Tibial artery (tissue), 4 donors: ENCODE measurements around the gene SHC1.

Experiments used
- DNase-seq, 2 donors: peaks; one replicate each; pipeline ENCODE4 v3.0.0-alpha.2; 2019
- H3K27ac ChIP-seq, 2 donors: fragments of 200-600 bp; sonication (generic) in 1 of 2; 1 replicate in 1 of 2; 2 replicates in 1 of 2; pipeline ENCODE4 v1.5.1; 2018 to 2019; ENCODE audit warnings: mild to moderate bottlenecking in 1 of 2
- H3K27me3 ChIP-seq, 2 donors: fragments of 200-600 bp; sonication (generic) in 1 of 2; one replicate each; pipeline versions ENCODE4 v1.5.1 to v1.6.0; 2016 to 2019
- H3K36me3 ChIP-seq, 3 donors: fragments of 200-600 bp; sonication (generic) in 2 of 3; one replicate each; pipeline ENCODE4 v1.5.1; 2016 to 2019; ENCODE audit warnings: mild to moderate bottlenecking in 2 of 3
- H3K4me1 ChIP-seq, 4 donors: fragments of 200-600 bp; sonication (generic) in 2 of 4; 1 replicate in 3 of 4; 2 replicates in 1 of 4; pipeline ENCODE4 v1.5.1; 2016 to 2019
- H3K4me3 ChIP-seq, 2 donors: fragments of 200-600 bp; sonication (generic) in 1 of 2; 1 replicate in 1 of 2; 2 replicates in 1 of 2; pipeline ENCODE4 v1.5.1; 2018 to 2019; ENCODE audit warnings: mild to moderate bottlenecking in 2 of 2
- H3K9me3 ChIP-seq, 3 donors: fragments of 200-600 bp; sonication (generic) in 1 of 3; one replicate each; pipeline ENCODE4 v1.5.1; 2016 to 2019
- intact Hi-C: fragments of 100-400 bp; cut with DNase I; formaldehyde crosslinking; loops from one replicate; pipeline ENCODE4 v1.15.0; 2023; ENCODE audit warnings: low total_unique reads
- TF ChIP-seq, protein P1 (sequence below), 2 experiments: fragments of 200-600 bp in 1 of 2; fragments of 450-650 bp in 1 of 2; IDR thresholded peaks; one replicate each; pipeline ENCODE4 v1.5.1; 2017 to 2019; ENCODE audit warnings: antibody characterized with exemption in 2 of 2, mild to moderate bottlenecking in 1 of 2, moderate library complexity in 1 of 2

Gene SHC1

DNA sequence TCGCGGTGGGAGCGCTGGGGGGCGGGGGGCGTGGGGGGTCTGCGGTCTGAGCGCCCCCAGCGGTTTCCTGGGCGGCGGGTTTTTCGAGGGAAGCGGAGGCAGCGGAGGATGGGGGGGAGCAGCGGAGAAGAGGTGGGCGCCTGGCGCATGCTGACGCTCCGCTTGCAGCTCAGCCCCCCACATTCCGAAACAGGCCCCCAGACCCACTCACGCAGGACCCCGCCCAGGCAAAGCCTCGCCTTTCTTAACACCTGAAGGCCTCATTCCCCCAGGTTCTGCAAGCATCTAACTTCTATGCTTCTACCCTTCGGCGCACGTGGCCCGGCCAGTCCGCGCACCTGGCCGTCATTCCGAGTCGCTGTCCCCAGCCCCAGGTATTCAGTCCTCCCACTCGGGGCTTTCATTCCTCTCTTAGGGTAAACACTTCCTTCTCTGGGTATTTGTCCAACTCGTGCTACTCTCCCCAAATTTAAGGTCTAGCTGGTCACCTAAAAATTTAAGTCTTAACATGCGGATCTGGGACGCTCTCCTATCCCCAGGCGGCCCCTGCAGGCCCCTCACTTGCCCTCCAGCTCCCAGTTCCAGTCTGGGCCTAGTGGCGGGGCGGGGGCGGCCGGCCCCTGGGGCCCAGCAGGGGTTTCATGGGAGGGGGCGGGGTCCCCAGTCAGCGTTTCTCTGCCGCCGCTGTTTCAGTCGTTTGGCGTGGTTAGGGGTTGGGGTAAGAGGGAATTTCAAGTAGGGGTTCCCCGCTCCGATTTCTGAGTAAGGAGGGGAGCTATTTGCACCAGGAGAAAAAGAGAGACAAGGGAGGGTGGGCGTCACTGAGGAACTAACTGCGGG is 29.2 kb upstream of the SHC1 start:
- H3K9me3 ChIP-seq, result no peaks in the 10 kb centered on the region
- H3K27ac ChIP-seq, result peak overlapping the region; percentile 95 to 96
- TF ChIP-seq, protein P1, sequence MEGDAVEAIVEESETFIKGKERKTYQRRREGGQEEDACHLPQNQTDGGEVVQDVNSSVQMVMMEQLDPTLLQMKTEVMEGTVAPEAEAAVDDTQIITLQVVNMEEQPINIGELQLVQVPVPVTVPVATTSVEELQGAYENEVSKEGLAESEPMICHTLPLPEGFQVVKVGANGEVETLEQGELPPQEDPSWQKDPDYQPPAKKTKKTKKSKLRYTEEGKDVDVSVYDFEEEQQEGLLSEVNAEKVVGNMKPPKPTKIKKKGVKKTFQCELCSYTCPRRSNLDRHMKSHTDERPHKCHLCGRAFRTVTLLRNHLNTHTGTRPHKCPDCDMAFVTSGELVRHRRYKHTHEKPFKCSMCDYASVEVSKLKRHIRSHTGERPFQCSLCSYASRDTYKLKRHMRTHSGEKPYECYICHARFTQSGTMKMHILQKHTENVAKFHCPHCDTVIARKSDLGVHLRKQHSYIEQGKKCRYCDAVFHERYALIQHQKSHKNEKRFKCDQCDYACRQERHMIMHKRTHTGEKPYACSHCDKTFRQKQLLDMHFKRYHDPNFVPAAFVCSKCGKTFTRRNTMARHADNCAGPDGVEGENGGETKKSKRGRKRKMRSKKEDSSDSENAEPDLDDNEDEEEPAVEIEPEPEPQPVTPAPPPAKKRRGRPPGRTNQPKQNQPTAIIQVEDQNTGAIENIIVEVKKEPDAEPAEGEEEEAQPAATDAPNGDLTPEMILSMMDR (IDR thresholded peaks at IDR 0.05), result no peak
- peak overlapping the region; percentile 87 to 96 for H3K4me3 ChIP-seq
- H3K36me3 ChIP-seq, result no peaks in the 10 kb centered on the region
- DNase-seq, result peak in 1 of 2 donors; percentile 70
- no peaks in the 10 kb centered on the region for H3K27me3 ChIP-seq
- H3K4me1 ChIP-seq, result peaks cover 0 to 32% (median 26%) of the 10 kb centered on the region in 4 donors
- intact Hi-C loops, result loop anchor here (5.0 kb wide), 1 partner anchor 37 kb away; the partner anchor contains the start of gene PYGO2

DNA sequence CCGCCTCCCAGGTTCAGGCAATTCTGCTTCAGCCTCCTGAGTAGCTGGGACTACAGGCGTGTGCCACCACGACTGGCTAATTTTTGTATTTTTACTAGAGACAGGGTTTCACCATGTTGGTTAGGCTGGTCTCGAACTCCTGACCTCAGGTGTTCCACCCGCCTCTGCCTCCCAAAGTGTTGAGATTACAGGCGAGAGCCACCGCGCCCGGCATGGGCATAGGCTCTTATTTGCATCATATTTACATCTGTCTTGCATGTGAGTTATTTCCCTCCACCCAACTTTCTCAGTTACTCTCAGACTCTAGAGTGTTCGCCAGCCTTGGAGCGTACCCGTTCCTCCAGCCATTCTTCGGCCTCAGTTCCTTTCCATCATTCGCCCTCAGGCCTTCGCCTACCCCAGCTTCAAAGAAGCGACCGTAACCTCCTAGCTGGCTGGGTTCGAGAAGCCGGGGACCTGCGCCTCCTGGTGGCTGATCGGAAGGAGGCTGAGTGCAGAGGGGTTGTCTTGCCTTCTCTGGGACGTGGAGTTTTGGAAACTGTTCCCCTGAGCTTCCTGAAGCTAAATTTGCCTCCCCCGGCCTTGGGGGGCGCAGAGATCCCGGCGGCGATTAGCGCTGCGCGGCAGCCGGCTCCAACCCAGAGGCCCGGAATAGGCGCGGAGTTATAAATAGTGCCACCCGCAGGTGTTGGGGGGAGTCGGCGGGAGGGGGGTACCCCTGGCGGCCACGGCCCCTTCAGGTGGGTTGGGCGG is 28.4 kb upstream of the SHC1 start:
- Histone ChIP-seq H3K27ac (peak overlapping the region; percentile 95 to 96), H3K4me3 (peak overlapping the region; percentile 87 to 96), H3K36me3 (no peaks in the 10 kb centered on the region), H3K9me3 (no peaks in the 10 kb centered on the region), H3K4me1 (peaks cover 0 to 24% (median 18%) of the 10 kb centered on the region in 4 donors), H3K27me3 (no peaks in the 10 kb centered on the region)
- intact Hi-C loops, result loop anchor here (5.0 kb wide), 1 partner anchor 37 kb away; the partner anchor contains the start of gene PYGO2
- TF ChIP-seq, protein P1 (IDR thresholded peaks at IDR 0.05), result peak; percentile 65
- peak; percentile 47 to 83 for DNase-seq

DNA sequence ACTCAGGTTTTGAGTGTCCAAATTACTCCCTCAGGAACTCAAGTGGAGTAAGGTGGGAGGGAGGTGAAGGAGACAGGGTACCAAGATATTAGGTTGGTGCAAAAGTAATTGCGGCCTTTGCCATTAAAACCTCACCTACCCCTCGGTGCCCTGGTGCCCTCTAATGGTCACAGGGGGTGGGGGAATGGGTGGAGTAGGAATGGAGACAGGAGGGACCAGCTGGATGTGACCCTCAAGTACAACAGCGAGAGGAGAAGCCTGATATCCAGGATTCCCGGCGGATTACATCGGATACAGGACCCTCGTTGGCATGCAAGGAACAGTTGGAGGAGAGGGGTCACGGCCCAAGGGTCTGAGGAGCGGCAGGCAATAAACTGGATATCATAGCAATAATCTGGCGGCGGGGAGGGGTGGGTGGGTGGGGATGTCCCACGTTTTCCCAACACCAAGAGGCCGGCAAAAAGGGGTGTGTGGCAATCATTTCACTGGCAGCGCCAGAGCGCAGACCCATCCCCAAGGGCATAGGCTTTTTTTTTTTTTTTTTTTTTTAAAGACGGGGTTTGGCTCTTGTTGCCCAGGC is 27.7 kb upstream of the SHC1 start:
- peaks cover 0 to 23% (median 17%) of the 10 kb centered on the region in 4 donors for H3K4me1 ChIP-seq
- H3K36me3 ChIP-seq, result peaks cover 0 to 6% (median 0%) of the 10 kb centered on the region in 3 donors
- DNase-seq, result no peak
- H3K9me3 ChIP-seq, result no peaks in the 10 kb centered on the region
- TF ChIP-seq, protein P1 (IDR thresholded peaks at IDR 0.05), result no peak
- H3K4me3 ChIP-seq, result no peak overlapping the region
- H3K27ac ChIP-seq, result no peak overlapping the region
- intact Hi-C loops, result loop anchor here (5.0 kb wide), 1 partner anchor 36 kb away; the partner anchor contains the start of gene PYGO2
- no peaks in the 10 kb centered on the region for H3K27me3 ChIP-seq

DNA sequence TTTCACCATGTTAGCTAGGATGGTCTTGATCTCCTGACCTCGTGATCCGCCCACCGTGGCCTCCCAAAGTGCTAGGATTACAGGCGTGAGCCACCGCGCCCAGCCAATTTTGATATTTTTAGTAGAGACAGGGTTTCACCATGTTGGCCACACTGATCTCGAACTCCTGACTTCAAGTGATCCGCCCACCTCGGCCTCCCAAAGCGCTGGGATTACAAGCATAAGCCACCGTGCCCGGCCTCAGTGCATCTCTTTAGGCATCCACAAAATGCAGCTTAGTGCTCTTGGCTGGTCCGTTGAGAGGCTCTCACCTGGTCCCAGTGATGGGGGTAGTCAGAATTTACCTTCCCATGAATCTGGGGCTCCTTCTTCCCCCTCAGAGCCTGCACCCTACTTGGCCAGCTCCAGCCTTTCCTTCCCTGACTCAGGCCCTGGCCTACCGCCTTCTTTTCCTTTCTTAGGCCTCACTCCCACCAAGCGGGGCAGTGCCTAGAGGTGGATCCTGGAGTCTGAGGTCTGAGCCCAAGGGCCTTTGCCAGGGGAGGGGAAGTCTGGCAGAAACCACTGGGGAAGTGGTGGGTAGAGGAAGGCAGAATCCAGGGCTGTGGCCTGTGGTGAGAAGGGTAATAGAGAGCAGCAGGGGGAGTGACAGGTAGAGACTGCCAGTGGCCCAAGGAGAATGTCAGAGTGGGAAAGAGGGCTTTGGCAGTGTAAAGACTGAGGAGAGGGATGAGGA is 26.6 kb upstream of the SHC1 start:
- no peak for DNase-seq
- Histone ChIP-seq H3K9me3 (no peaks in the 10 kb centered on the region), H3K4me3 (no peak overlapping the region), H3K4me1 (peaks cover 0 to 23% (median 17%) of the 10 kb centered on the region in 4 donors), H3K27ac (no peak overlapping the region), H3K36me3 (peaks cover 0 to 18% (median 0%) of the 10 kb centered on the region in 3 donors), H3K27me3 (no peaks in the 10 kb centered on the region)
- intact Hi-C loops, result loop anchor here (5.0 kb wide), 1 partner anchor 35 kb away; the partner anchor contains the start of gene PYGO2
- TF ChIP-seq, protein P1 (IDR thresholded peaks at IDR 0.05), result no peak
